ENCODE data around the gene DGKZ.

The DGKZ gene

GRCh38 chr11:46341454-46341853 is 5.8 kb upstream of the DGKZ start:
- ChIA-PET CTCF (no interaction called here), POLR2A (interaction anchor here (3.5 kb wide), 1 partner anchor 98 kb away, joined by 11 read pairs; no protein-coding TSS in a partner anchor)
- TF ChIP-seq FOXA1 (IDR thresholded peaks at IDR 0.05) = no peak
- TF ChIP-seq TARDBP (IDR thresholded peaks at IDR 0.05) = no peak
- no peak for TF ChIP-seq CTBP1 (IDR thresholded peaks at IDR 0.05; ENCODE audit: borderline replicate concordance)
- no peak for TF ChIP-seq SP1 (IDR thresholded peaks at IDR 0.05)
- no peak for TF ChIP-seq LEF1 (IDR thresholded peaks at IDR 0.05; ENCODE audit: borderline replicate concordance)
- TF ChIP-seq ARNT (IDR thresholded peaks at IDR 0.05) = no peak
- no peak for TF ChIP-seq SUZ12 (IDR thresholded peaks at IDR 0.05)
- TF ChIP-seq PKNOX1 (IDR thresholded peaks at IDR 0.05) = no peak
- DNase-seq (ENCODE audit: extremely low spot score) = no peak

DNA sequence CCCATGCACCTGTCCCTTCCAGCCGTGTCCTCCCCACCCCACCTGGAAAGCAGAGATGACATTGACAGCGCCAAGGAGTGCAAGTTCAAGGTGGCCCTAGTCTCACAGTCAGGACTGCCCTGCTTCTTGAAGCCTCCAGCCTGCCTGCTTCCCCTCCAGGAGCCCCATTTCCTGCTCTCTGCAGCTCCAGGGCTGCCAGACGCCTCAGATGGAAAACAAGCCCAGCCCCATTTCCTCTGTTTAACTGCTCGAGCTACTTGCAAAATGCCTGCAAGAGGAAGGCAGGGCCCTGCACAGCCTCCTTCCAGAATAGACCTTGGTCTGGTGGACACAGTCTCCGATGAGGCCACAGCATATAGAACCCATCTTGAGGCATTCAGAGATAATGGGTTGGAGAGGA is 5.0 kb upstream of the DGKZ start:
- CTCF ChIA-PET = interaction anchor here (2.4 kb wide), 1 partner anchor 10 kb away, joined by 12 read pairs; no protein-coding TSS in a partner anchor
- TF ChIP-seq SUZ12 (IDR thresholded peaks at IDR 0.05) = no peak
- TF ChIP-seq ELF4 (IDR thresholded peaks at IDR 0.05) = no peak
- TF ChIP-seq BHLHE40 (IDR thresholded peaks at IDR 0.05; ENCODE audit: borderline replicate concordance) = no peak
- no peak for TF ChIP-seq CTBP1 (IDR thresholded peaks at IDR 0.05; ENCODE audit: borderline replicate concordance)
- no peak for TF ChIP-seq PKNOX1 (IDR thresholded peaks at IDR 0.05)
- TF ChIP-seq FOXK2 (IDR thresholded peaks at IDR 0.05) = no peak
- no peak for TF ChIP-seq NFRKB (IDR thresholded peaks at IDR 0.05)
- TF ChIP-seq FOXA1 (IDR thresholded peaks at IDR 0.05) = no peak
- TF ChIP-seq SP1 (IDR thresholded peaks at IDR 0.05) = no peak
- TF ChIP-seq FOXM1 (IDR thresholded peaks at IDR 0.05; ENCODE audit: borderline replicate concordance) = no peak
- TF ChIP-seq TARDBP (IDR thresholded peaks at IDR 0.05) = no peak
- no peak for TF ChIP-seq LEF1 (IDR thresholded peaks at IDR 0.05; ENCODE audit: borderline replicate concordance)
- POLR2A ChIA-PET = no interaction called here
- no peak for DNase-seq (ENCODE audit: extremely low spot score)

DNA sequence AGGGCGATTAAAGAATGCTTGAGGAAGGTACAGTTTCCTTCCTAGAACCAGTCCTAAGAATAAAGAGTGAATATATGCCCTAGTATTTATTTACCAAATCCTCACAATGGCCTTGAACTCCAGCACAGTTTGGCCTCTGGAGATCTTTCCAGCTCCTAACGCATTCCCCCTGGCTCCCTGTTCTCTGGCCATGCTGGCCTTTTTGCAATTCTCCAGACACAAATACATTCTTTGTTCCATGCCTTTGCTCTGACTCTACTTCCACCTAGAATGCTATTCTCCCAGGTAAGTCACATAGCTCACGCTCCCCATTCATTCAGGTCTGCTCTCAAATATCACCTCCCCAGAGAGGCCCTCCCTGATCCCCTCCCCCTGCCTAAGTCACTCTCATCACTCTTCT is 3.7 kb upstream of the DGKZ start:
- no peak for DNase-seq (ENCODE audit: extremely low spot score)
- ChIA-PET POLR2A (interaction anchor here (1.5 kb wide), 1 partner anchor 100 kb away, joined by 7 read pairs; no protein-coding TSS in a partner anchor), CTCF (interaction anchor here (0.9 to 2.4 kb wide), 3 partner anchors 9 to 46 kb away, joined by 3 to 12 read pairs (median 3); no protein-coding TSS in a partner anchor)

DNA sequence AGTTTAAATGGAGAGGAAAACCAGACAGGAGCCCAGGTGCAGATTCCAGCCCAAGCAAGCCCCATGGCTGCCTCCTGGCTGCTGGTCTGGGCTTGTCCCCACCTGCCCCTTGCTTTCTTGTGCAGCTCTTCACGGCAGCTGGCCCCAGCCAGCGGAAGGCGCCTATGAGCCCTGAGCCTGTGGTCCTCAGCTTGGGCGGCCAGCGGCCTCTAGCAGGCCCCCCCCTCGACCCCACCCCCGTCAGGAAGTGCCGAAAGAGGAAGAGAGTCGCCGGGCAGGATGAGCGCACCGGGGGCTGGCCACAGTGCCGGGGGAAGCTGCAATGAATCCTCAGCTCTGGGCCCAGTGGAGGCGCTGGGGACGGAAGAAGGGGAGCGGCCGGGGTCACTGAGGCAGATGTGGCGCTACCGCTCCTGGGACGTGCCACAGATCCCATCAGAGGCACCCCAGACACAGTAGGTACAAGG is 2.1 kb upstream of the DGKZ start:
- POLR2A ChIA-PET = interaction anchor here (1.0 kb wide), 2 partner anchors 25 to 102 kb away, joined by 3 to 5 read pairs; no protein-coding TSS in a partner anchor
- no peak for TF ChIP-seq FOXA1 (IDR thresholded peaks at IDR 0.05)
- no peak for TF ChIP-seq SUZ12 (IDR thresholded peaks at IDR 0.05)
- no peak for TF ChIP-seq FOXM1 (IDR thresholded peaks at IDR 0.05; ENCODE audit: borderline replicate concordance)
- no peak for TF ChIP-seq HDGF (IDR thresholded peaks at IDR 0.05; ENCODE audit: borderline replicate concordance)
- DNase-seq (ENCODE audit: extremely low spot score) = no peak
- CTCF ChIA-PET = interaction anchor here (1.1 to 1.4 kb wide), 2 partner anchors 47 to 103 kb away, joined by 3 to 4 read pairs; partner anchors contain the start of gene CHRM4

More for the DNA sequence above, 3.7 kb upstream of the DGKZ start:
- no peak for TF ChIP-seq SUZ12 (IDR thresholded peaks at IDR 0.05)
- no peak for TF ChIP-seq PKNOX1 (IDR thresholded peaks at IDR 0.05)
- TF ChIP-seq ZNF384 (IDR thresholded peaks at IDR 0.05) = no peak
- TF ChIP-seq HDGF (IDR thresholded peaks at IDR 0.05; ENCODE audit: borderline replicate concordance) = no peak
- no peak for TF ChIP-seq L3MBTL2 (conservative IDR thresholded peaks at IDR 0.05)
- no peak for TF ChIP-seq CTBP1 (IDR thresholded peaks at IDR 0.05; ENCODE audit: borderline replicate concordance)
- no peak for TF ChIP-seq ELF4 (IDR thresholded peaks at IDR 0.05)
- TF ChIP-seq LEF1 (IDR thresholded peaks at IDR 0.05; ENCODE audit: borderline replicate concordance) = no peak

DNA sequence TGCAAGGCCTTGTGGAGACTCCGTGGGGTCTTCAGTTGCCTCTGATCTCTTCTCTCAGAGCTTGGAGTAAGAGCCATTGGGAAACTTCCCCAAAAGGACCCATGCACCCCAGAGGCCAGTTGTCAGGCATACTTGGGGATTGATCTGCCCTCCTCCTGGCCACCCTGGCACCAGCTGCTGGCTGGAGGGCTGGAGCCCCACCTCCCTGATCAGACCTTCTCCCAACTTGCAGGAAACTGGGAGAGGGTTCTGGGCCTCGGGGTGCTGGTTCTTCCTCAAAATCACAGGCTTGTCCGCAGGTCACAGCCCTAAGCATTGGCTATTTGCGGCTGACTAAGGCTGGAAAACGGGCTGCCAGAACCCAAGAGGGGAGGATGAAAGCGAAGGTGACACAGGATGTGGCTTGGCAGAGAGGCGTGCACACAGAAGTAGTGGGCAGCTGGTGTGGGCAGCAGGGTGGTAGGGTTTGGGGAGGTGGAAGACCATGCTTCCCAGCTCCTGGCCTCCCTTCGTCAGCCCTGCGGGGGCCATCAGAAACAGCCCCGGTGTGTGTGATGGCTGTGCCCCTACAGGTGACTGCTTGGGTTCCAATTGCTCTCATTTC is 1.3 kb upstream of the DGKZ start:
- POLR2A ChIA-PET = interaction anchor here (1.0 kb wide), 2 partner anchors 24 to 103 kb away, joined by 3 to 5 read pairs; no protein-coding TSS in a partner anchor
- TF ChIP-seq ELF4 (IDR thresholded peaks at IDR 0.05) = no peak
- TF ChIP-seq ZNF384 (IDR thresholded peaks at IDR 0.05) = no peak
- no peak for TF ChIP-seq FOXK2 (IDR thresholded peaks at IDR 0.05)
- no peak for DNase-seq (ENCODE audit: extremely low spot score)
- CTCF ChIA-PET = interaction anchor here (1.4 kb wide), 1 partner anchor 46 kb away, joined by 4 read pairs; the partner anchor contains the start of gene CHRM4

DNA sequence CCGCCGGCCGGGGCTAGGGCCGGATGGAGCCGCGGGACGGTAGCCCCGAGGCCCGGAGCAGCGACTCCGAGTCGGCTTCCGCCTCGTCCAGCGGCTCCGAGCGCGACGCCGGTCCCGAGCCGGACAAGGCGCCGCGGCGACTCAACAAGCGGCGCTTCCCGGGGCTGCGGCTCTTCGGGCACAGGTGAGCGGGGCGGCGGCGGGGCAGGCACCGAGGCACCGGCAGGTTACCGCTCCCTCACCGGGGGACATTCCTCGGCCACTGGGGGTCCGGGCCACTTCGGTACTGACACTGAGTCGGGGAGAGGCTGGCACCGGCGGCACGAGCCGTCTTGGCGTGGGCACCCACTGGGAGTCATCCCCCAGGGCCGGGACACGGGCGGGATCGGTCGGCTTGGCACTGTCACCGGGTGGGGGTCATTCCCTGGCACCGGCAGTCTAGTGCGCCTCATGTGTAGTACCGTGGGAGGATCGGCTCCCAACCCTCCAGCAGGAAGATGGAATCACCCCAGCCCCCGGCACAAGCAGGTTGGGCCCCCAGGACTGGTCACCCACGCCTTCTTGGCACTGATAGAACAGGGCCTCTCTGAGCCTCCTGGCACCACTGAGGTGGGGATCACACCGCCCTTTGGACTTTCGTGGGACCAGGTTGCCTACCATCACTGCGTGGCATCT is 511 bp downstream of the DGKZ start:
- DNase-seq (ENCODE audit: extremely low spot score) = no peak
- TF ChIP-seq ZNF384 (IDR thresholded peaks at IDR 0.05) (no peak), FOXA1 (IDR thresholded peaks at IDR 0.05) (no peak), BHLHE40 (IDR thresholded peaks at IDR 0.05; ENCODE audit: borderline replicate concordance) (no peak), ELF4 (IDR thresholded peaks at IDR 0.05) (no peak), CTBP1 (IDR thresholded peaks at IDR 0.05; ENCODE audit: borderline replicate concordance) (no peak), FOXM1 (IDR thresholded peaks at IDR 0.05; ENCODE audit: borderline replicate concordance) (no peak), PKNOX1 (IDR thresholded peaks at IDR 0.05) (no peak), FOXK2 (IDR thresholded peaks at IDR 0.05) (no peak), L3MBTL2 (conservative IDR thresholded peaks at IDR 0.05) (no peak), SUZ12 (IDR thresholded peaks at IDR 0.05) (no peak)
- ChIA-PET POLR2A (interaction anchor here (1.0 to 2.1 kb wide), 4 partner anchors 9 to 105 kb away, joined by 3 to 10 read pairs (median 4); no protein-coding TSS in a partner anchor), CTCF (interaction anchor here (0.7 to 2.6 kb wide), 3 partner anchors 9 to 36 kb away, joined by 3 to 10 read pairs (median 3); no protein-coding TSS in a partner anchor)

All from HEK293T (cell line).